Peyer's patch (tissue), 4 donors: ENCODE data around the gene RASA3.

Source experiments
- CTCF ChIP-seq, 6 experiments: fragments of 450-650 bp in 4 of 6; fragments of 200-600 bp in 2 of 6; sonication (generic) in 1 of 6; IDR thresholded peaks; one replicate each; pipeline ENCODE4 v1.5.1; 2017 to 2019; ENCODE audit warnings: antibody characterized with exemption in 6 of 6, mild to moderate bottlenecking in 3 of 6, moderate library complexity in 1 of 6
- POLR2A ChIP-seq, 2 donors: fragments of 450-650 bp; IDR thresholded peaks; one replicate each; pipeline ENCODE4 v1.5.1; 2017; ENCODE audit warnings: antibody characterized with exemption in 2 of 2, mild to moderate bottlenecking in 2 of 2, moderate library complexity in 2 of 2

DNA sequence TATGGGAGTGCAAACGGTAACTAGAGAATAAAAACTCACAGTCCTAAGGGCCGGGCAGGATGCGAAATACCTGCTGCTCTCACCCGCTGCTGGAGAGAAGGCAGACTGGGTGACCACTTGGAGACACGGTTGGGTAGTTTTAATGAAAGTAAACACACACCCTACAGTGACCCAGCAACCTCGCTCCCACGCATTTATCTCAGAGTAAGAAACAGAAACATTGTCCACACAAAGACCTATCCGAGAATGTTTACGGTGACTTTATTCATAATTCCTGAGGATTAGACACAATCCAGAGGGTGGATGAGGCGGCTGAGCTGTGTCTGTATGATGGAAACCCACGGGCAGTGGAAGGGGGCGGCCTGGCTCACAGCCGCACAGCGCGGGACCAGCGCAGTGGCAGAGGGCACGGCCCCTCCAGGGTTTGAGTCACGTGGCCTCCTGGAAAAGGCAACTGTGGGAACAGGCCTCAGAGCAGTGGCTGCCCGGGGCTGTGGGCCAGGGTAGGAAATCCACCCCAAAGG is 85.0 kb downstream of the RASA3 start:
- no peak for TF ChIP-seq CTCF (IDR thresholded peaks at IDR 0.05)
- TF ChIP-seq POLR2A (IDR thresholded peaks at IDR 0.05) = no peak
